ENCODE data around the gene IDE.
"Not testable (repeated sequence)": the region's sequence is repeated elsewhere in the genome, so short reads cannot be mapped to it uniquely, and the experiment has no call there.

The IDE gene
- 48.4 to 62.4 (median 59.6) reads per million in 4 donors for total RNA-seq

GRCh38 chr10:92573798-92574547 lies at the start of gene IDE:
Gene IDE, minus strand, starts transcription at chr10:92574093. Its CDS starts 74 bp downstream, at chr10:92574019.
- DNase-seq = peak; percentile 64 to 90 (median 69)

DNA sequence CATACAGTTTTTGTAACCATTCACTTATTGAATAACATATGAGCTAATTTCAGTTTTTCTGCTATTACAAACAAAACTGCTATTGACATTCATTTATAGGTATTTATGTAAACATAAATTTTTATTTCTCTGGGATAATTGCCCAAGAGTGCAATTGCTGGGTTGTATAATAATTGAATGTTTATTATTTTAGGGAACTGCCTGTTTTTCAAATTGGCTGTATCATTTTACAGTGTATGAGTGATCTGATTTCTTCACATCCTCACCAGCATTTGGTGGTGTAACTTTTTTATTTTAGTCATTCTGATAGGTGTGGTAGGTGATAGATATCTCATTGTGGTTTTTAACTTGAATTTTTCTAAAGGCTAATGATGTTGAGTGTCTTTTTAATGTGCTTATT lies 45.5 kb upstream of the IDE start:
- no peak for DNase-seq

- DNase-seq = no peak
These were observed 41.6 kb upstream of the IDE start for GRCh38 chr10:92615515-92615914.

GRCh38 chr10:92604841-92605240 lies 30.9 kb upstream of the IDE start:
- no peak for DNase-seq

DNA sequence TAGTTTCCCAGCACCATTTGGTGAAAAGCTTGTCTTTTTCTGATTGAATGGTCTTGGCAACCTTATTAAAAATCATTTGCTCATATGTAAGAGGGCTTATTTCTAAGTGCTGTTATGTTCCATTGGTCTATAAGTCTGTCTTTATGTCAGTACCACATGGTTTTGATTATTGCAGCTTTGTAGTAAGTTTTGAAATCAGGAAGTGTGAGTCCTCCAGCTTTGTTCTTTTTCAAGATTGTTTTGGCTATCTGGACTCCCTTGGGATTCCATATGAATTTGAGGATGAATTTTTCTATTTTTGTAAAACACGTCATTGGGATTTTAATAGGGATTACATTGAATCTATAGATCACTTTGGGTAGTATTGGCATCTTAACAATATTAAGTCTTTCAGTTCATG lies 24.4 kb upstream of the IDE start:
- no peak for DNase-seq

GRCh38 chr10:92595505-92595904 lies 21.6 kb upstream of the IDE start:
- DNase-seq = no peak

- peak in 1 of 5 donors; percentile 48 for DNase-seq
These were observed 20.0 kb upstream of the IDE start for GRCh38 chr10:92593619-92594588.

- peak; percentile 87 to 97 (median 92) for DNase-seq
These were observed 19.1 kb upstream of the IDE start, which contains the start of gene KIF11 for GRCh38 chr10:92592761-92593618. Gene KIF11, plus strand, starts transcription at chr10:92593130. Its CDS starts 246 bp downstream, at chr10:92593376.

GRCh38 chr10:92591550-92592022 lies 17.7 kb upstream of the IDE start:
- DNase-seq = peak; percentile 77 to 97 (median 86)

DNA sequence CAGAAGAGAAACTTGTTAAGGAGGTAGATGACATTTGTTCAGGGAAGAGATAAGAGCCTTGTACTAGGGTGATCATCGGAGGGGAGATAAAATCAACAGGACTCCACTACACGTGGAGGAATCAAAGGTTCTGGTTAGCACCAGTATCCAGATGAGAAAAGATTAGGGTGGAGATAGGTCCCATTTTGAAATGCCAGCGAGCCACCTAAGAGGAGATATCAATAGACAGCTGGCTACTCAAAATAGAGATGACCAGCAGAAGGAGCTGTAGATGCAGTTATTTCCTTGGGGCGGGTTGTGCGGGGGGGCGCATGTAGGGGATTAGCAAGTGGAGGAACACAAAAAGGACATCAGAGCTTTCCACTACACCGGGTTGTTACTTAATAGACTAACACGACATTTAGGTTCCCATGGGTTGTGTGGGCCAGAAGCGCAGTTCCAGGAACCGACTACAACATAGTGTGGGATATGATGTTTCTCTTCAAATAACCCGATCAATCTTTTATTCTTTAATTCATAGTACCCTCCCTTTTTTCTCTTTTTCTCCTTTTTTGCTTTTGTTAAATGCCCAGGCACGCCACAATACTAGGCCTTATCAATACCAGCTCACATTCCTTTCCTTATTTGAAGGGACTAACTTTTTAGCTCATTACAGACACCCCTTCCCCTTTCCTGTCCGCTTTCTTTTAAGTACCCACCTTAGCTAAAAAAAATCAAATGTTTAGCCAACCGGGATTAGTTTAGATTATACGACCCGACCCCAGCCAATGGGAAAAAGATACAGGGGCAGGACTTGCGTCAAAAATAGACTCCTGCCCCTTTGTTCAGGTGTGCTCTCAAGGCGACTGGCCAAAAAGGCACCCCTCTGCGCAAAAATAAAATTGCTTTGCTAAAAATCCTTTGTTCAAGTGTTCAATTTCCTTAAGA lies 17.0 kb upstream of the IDE start:
- no peak for DNase-seq

GRCh38 chr10:92582347-92582746 lies 8.5 kb upstream of the IDE start:
- not testable (repeated sequence) for DNase-seq

GRCh38 chr10:92575961-92576360 lies 2.1 kb upstream of the IDE start:
- no peak for DNase-seq

DNA sequence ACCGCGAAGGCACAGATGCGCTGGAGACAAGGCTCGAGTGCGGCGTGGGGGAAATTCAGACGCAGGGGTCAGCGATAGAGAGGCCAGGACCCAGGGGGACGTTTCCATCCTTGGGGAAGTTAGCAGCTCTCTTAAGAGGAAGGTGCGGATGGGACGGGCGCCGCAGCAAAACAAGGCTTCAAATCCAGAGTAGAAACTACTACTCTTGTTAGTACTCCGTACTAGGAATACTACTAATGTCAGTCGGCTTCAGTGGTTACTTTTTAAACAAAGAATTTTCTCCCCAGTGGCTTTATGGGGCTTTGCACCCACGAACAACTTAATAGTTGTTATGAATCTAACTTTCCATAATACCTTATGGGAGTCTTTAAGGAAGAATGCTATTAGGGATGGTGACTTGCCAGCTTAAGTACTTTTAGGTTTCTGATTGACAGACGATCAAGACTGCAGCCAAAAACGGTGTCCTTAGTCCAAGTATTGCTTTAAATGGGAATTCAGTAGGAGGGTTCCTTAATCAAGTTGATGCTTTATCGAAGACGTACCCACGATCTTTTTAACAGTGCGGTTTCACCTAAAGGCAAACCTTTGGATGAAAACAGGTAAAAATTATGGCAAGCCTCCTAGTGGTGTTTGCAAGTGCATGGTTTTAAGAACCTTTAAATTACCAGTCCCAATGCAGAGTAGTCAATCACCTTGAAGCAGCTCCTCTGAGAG lies 812 bp upstream of the IDE start:
- peak in 2 of 5 donors; percentile 2 to 38 for DNase-seq

DNA sequence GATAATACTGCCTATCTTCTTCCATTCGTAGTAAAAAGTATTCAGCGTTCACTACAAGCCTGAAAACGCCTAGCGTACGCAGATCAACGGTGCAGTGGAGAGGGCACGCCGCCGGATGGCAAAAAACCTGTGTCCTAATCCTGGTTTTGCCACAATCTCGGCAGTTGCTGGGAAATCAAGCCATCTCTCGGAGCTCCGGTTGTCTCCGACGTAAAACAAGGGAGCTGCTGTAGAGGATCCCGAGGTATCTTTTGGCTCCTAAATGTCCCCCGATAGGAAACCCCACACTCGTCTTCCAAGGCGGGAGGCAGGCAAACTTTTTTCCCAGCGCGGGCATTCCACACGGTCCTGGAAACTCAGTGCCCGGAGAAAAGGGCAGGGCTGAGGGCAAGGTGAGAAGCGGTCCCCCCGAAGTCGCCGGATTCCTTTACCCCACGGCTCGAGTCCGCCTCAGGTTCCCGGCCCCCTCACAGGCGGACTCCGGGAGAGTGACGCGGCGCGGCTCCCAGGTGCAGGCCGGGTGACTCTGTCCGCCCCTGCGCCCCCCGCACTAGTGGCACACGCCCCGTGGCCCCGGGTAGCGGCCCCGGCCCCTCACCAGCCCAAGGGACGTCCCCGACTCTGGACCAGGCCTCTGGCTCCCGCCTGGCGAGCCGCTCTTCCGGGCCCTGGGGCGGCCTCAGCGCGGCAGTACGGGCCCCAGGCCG lies 649 bp downstream of the IDE start:
- peak in 3 of 5 donors; percentile 18 to 54 (median 24) for DNase-seq

GRCh38 chr10:92572362-92573090 lies 1.4 kb downstream of the IDE start:
- no peak for DNase-seq

DNA sequence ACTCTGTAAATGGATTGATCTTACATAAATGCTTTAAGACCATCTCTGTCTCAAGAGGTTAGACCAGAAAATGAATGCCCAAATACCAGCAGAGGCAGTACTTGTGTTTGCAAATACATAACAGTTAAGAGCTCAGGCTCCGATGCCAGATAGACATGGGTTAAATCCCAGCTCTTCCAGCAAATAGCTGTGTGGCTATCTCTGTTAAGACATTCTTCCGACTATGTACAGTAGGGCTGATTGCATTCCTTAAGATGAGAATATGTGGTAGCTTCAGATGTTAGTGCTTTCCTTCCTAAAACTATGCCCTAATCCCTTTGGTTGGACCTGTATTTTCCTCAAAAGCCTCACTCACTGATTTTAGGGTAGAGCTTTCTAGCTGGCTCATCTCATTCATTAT lies 2.2 kb downstream of the IDE start:
- DNase-seq = no peak

GRCh38 chr10:92569663-92570062 lies 4.2 kb downstream of the IDE start:
- DNase-seq = not testable (repeated sequence)

GRCh38 chr10:92569071-92569470 lies 4.8 kb downstream of the IDE start:
- no peak for DNase-seq
